Amniotic epithelial cell (primary cell): Measurements from ENCODE around the gene ACVR1.
"Not testable (repeated sequence)": the region's sequence is repeated elsewhere in the genome, so short reads cannot be mapped to it uniquely, and the experiment has no call there.

Source experiments
- DNase-seq: peaks from one replicate; pipeline ENCODE4 v3.0.0-alpha.2; 2010; ENCODE audit warnings: low read depth

ACVR1 gene

DNA sequence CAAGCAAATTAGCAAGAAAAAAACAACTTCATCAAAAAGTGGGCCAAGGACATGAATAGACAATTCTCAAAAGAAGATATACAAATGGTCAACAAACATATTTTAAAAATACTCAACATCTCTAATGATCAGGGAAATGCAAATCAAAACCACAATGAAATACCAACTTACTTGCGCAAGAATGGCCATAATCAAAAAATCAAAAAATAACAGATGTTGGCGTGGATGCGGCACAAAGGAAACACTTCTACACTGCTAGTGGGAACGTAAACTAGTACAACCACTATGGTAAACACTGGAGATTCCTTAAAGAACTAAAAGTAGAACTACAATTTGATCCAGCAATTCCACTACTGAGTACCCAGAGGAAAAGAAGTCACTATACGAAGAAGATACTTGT is 119.7 kb downstream of the ACVR1 start:
- not testable (repeated sequence) for DNase-seq

DNA sequence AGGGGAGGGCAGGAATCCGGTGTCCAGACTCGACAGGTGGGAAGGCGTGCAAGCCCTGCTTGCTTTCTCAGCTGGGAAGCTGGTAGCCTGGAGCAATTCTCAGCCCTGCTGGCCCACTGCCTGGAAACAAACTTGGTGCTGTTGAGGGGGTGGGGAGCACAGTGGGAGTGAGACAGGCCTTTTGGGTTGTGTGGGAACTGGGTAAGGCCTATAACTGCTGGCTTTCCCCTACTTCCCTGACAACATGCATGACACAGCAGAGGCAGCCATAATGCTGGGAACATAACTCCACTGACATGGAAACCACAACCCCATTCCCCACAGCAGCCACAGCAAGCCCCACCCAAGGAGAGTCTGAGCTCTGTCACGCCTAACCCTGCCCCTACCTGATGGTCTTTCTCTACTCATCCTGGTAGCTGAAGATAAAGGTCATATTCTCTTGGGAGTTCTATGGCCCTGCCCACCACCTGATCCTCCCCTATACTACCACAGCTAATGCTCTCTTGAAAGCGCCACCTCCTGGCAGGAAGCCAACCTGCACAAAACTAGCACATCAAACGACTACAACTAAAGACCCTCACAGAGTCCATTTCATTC is 124.6 kb downstream of the ACVR1 start:
- DNase-seq: peak; percentile 21

DNA sequence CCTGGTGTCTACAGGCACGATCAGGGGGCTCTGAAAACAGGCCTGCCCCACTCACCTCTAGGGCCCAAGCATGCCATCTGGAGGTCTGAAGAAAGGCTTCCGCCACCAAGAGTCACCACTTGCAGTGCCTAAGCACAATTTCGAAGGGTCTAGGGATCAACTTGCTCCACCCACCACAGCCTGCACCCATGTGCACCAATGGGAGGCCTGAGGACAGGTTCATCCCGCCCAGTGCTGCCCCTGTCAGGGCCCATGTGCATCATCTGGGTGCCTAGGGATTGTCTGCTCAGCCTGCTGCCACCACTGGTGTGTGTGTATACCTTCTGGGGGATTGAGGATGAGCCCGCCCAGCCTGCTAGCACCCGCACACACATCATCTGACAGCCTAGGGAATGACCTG is 126.4 kb downstream of the ACVR1 start:
- DNase-seq: no peak

DNA sequence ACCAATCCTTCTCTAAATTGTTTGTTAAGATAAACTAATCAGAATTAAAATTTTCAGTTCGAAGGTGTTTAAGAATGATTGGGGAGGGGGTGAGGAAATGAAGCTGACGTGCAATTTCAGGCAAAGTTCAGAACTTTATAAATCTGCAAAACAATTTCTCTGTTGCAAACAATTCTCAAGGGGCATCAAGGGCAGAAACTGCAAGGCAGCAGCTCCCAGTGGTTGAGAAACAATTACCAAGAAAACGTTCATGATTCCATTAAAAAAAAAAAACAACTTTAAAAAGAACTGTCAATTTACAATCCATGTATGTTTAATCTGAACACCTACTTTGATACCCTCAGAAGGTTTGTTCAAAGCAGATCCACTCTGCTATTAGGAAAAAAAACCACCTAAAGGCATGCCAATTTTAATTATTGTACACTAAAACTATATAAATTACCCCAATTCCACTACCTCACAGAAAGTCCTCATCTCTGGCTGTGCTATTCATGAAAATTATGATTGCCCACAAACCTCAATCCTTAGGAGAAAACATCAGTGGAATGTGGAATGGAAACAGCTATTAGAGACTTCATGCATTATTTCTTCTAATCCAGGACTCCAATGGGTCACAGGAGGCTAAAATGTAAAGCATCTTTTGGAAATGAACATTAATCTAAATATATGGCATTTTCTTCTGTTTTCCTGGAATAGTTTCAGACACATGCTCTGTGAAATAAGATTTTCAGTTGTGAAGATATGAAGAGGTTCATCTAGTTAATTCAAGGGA is 127.6 kb downstream of the ACVR1 start:
- no peak for DNase-seq

DNA sequence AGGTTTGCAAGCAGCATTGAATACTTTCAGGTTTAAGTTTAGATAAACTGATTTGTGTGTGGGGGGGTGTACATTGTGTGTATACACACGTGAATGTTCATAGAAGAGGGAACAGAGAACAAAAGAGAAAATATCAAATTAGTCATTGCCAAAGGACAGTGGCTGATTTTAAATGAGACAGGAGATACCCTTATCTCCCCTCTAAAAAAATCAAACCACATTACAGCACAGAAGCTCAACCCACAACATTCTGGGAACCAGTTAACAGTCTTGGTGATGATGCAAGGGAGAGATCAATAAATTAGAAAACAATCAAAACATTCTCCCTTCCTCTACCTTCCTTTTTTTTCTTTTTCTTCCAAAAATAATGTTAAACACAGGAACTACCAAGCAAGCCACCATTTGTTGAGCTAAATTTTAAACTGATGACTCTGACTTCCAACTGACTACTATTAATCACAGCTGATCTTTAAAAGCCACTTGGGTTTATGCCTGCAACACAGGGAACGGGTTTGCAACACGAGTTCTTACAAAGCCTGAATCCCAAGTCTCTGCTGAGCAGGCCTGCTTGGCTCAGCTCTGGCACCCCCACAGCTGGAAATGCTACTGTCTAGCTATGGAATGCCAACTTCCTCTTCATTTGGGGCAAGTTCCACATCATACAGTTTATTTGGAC is 128.3 kb downstream of the ACVR1 start:
- peak; percentile 84 for DNase-seq

DNA sequence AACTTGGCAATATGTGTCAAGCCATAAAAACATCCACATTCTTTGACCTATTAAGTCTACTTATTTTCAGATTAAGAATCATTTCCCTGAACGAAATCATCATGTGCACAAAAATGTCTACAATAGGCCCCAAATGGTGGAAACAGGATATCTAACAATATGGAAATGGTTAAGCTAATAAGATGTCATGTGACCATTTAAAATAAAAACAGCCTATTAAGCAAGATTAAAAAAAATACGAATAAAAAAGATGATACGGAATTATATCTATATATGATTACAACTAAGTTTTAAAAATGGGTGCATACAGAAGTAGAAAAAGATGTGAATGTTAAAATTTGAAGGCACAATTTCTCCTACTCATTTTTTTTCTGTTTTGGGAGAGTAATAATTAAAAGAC is 128.8 kb downstream of the ACVR1 start:
- DNase-seq: no peak

DNA sequence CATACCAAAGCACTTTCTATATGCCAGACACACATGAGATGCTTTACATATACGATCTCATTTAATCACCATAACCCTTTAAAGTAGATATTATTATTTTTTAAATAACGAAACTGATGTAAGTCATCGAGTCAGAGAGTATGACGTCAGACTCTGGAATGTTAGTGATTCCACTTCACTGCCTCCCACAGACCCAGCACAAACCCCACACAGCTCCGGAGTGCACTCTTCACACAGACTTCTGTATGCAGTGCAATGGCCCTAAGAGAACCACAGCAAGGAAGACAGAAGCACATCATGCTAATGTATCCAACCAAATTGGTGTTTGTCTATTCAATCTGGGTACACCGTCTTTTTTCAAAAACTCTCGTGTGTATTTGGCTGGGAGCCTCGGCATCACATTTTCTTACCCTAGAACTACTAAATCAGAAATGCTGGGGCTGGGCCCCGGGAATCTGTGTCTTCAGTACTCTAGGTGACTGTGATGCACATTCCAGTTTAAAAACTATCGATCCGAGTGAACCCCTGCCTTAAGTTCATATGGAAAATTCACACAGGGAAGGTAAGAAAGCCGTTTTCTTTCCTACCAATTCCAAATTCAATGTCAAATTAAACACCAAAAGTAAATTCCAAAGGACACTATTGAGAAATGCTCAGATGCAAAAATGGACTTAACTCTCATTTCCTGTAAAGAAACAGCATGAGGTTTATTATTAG is 129.7 kb downstream of the ACVR1 start:
- peak; percentile 84 for DNase-seq

DNA sequence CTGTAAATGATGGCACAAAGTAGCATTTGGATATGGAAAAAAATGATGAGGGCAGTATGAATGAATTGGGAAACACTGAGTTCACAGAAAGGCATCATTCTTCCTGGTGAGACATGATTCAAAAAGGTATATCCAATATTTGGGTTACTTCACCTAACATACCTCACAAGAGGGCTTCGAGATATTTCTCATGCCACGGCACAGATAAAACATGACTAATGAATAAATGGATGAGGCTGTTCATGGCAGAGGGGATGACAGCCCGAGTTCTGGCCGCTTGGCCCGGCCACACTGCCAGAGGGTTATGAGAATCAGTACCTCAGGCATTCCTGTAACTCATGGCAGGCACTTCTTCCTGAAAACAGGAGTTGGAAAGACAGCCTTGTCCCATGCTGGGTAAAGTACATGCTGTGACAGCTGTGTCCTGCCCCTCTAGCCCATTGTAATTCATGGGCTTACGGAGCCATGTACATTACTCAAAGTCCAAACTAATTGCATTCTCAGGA is 131.5 kb downstream of the ACVR1 start:
- no peak for DNase-seq

DNA sequence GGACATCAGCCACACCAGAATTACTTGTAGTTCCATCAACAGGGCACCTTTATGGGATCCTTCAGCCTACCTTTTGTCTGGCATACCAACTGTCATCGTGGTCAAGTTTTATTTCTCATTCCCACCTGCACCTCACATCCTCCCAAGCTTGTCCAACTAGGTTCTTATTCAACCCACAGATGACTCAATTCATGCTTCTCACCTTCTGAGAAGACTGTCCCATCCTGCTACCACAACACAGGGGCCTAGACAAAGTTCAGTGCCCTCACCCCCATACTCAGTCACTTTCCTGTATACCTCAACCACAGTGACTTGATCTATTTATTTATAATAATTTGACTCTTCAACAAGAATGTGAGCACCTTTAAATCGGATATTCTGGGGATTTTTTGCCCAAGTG is 133.1 kb downstream of the ACVR1 start:
- DNase-seq: no peak

DNA sequence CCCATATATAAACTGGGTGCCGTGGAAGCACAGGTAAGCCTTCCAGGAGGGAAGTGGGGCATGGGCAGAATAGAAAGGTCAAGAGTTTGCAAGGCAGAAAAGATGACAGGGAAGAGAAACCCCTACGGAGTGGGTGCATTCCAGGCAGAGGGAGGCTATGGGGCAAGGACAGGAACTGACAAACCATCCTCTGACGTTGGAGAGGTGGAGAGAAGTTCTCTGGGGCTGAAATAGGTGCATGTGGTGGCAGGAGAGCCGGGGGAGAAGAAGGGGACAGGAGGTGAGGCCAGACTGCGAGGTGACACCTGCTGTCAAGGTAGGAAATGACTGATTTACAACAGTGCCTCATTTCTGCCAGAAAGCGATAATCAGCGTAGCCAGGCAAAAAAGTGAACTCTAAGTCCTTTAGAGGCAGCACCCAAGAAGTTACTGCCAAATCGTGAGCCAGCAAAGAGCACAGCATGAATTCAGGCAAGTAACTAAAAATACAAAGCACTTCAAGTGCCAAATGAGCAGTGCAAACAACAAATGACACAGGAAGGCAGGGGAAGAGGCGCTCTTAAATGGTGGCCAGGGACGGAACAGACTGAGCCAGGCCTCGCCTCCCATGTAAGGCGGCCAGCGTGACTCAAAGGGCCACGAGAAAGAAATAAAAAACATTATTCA is 134.2 kb downstream of the ACVR1 start:
- DNase-seq: no peak

DNA sequence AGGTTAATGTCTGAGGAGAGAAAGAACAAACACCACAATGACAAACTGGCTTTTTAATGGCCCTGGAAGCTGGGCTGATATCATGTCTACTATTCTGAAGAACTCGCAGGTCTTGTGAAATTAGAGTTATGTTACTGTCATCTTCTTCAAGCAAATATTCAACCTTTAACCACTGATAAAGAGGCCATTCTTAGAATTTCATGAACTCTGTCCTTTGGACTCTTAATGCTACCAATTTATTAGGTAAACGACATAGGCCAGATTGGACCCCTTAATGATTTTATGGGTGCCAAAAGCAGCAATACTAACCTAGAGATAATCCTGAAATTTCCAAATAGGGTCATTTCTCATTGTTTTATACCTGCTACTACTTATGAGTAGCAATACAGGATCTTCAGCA is 138.5 kb downstream of the ACVR1 start:
- DNase-seq: no peak

DNA sequence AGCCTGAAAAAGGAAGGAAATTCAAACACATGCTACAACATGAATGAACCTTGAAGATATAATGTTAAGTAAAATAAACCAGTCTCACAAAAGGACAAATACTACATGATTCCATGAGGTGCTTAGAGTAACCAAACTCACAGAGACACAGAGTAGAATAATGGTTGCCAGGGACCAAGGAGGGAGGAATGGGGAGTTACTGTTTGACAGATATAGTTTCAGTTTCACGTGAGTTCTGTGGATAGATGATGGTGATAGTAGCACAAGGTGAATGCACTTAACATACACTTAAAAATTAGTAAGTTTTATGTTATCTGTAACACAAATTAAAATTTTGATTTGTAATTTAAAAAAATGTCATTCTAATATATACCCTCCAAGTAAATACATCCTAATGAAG is 140.6 kb downstream of the ACVR1 start:
- no peak for DNase-seq

DNA sequence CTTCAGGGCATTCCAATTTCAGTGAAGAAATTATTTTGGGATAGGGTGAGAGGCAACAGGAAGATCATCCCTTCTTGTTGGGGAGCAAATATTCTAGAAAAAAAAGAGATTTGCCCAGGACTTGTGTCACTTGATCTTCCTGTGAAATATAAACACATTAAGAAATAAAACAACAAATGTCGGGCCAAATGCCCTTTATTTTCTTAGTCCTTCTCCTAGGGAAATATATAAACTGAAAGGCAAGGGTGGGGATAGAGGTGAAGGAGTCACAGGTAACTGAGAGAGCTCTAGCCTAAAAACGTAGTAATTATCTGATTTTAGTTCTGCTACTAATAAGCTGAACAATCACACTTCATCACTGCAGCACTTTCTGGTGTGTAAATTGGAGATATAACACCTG is 142.9 kb downstream of the ACVR1 start:
- DNase-seq: no peak

DNA sequence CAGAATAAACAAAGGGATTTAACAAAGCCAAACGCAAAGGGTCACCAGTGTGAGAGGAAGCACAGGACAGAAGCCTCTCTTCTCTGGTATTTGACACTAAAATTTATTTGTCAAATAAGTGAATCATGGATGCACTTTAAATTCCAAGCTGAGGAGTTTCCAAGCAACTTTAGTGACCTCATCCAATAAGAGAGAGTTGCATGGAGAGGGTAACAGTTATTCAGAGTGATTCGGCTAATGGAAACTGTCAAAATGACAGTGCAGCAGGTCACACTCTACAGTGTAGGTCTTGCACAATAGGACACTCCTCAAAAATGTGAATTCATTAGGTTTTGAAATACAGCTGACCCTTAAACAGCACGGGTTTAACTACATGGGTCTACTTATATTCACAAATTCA is 143.5 kb downstream of the ACVR1 start:
- peak; percentile 23 for DNase-seq

DNA sequence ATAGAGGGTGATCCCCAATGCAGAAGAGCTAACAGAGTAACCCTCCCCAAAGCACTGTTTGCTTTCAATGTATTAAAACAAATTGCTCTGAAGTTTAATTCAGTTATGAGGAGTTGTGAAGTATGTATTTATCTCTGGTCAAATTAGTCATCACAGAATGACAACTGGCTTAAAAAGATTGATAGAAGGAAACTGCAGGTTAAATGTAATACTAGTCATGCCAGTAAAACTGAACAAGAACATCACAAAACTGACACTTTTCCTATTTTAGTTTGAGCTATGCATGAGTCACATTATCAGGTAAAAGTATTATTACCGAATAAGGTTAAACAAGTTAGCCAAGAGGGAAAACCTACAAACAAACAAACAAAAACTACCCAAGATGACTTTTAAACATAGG is 148.4 kb downstream of the ACVR1 start:
- no peak for DNase-seq

DNA sequence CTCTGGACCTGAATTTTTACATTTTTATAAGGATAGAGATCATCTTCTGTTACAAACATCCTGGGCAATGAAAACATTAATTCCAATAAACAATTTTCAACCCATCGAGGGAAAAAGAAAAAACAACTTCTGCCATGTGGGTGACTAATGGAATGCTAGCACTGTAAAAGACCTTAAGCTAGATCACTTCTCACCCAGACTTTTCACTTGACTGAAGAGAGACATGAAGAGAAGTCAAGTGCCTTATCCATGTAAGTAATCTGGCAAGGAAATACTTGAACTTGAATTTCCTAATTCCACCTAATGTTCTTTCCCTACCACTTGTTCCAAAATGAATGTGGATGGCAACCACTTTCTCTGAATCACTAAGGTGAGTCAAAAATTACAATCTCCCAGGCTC is 149.2 kb downstream of the ACVR1 start:
- no peak for DNase-seq

DNA sequence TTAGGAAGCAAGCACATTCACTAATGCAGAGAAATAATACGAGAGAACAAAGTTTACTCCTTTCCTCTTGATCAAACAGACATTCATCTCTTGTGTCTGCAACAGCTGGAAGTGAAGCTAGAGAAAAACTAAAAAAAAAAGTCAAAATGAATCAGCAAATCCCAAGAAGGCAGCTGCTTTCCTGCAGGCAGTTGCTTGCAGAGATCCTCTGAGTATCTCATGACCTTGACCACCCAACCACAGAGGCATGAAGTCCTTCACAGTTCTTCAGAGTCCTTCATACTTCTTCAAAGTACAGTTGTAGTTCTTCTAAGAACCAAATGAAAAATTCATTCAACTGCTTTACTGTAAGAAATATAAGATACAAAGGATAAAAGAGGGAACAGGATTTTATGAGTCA is 150.3 kb downstream of the ACVR1 start:
- DNase-seq: peak; percentile 75

DNA sequence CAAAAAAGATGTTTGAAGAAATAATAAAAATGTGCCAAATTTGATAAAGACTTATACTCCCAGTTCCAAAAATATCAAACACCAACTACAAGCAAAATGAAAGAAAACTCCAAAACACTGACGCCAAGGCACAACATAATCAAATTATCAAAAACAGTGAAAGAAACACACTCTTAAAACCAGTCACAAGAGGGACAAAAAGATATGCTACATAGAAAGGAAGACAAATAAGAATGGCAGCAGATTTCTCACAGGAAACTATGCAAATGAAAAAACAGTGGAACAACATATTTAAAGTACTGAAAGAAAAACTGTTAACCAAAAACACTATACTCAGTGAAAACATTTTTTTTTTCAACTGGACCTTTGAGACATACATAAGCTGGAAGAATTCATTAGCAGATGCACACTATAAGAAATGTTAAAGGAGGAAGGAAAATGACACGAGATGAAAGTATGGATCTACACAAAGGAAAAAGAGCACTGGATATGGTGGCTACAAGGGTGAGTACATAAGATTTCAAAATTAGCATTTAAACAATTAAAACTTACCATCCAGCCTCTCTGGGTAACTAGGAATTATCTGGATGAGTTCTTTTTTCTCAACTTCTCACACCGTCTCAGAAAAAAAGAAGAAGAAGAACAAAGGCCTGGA is 153.4 kb downstream of the ACVR1 start:
- peak; percentile 28 for DNase-seq

DNA sequence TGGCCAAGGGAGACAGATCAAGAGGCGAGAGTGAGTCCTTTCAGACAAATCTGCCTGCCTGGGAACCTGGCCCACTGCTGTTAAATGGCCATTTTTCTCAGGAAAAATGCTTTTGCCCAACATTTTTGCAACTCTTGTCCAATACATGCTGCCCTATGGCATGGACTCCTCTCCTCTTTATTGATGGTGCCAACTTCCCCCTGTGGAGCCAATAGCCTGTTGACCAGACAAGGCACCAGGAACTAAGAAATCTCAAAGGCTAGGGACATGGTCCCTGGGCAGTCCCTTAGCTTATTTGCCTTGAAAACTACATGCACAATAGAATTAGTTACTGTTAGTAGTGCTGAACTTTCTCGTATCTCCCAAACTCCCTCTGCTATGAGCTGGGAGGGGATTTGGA is 155.6 kb downstream of the ACVR1 start:
- no peak for DNase-seq

DNA sequence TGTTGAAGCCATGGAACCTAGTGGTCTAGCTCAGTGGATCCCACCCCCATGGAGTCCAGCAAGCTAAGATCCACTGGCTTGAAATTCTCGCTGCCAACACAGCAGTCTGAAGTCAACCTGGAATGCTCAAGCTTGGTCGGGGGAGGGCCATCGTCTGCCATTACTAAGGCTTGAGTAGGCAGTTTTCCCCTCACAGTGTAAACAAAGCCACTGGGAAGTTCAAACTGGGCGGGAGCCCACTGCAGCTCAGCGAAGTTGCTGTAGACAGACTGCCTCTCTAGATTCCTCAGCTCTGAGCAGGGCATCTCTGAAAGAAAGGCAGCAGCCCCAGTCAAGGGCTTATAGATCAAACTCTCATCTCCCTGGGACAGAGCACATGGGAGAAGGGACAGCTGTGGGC is 171.5 kb downstream of the ACVR1 start:
- not testable (repeated sequence) for DNase-seq

DNA sequence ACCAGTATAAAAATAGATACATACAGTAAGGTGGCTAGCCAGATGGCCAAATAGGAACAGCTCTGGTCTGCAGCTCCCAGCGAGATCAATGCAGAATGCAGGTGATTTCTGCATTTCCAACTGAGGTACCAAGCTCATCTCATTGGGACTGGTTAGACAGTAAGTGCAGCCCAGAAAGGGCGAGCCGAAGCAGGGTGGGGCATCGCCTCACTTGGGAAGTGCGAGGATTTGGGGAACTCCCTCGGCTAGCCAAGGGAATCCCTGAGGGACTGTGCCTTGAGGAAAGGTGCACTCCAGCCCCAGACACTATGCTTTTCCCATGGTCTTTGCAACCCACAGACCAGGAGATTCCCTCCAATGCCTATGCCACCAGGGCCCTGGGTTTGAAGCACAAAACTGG is 172.0 kb downstream of the ACVR1 start:
- DNase-seq: not testable (repeated sequence)
